Sigmoid colon (tissue), 3 donors: ENCODE data around the gene ATOX1.

Source experiments
- POLR2A ChIP-seq, 2 donors: fragments of 450-650 bp; IDR thresholded peaks; one replicate each; pipeline ENCODE4 v1.6.1; 2016; ENCODE audit warnings: antibody characterized with exemption in 2 of 2, mild to moderate bottlenecking in 2 of 2, moderate library complexity in 2 of 2
- TF ChIP-seq, protein P1 (sequence below), 4 experiments: fragments of 450-650 bp in 3 of 4; fragments of 200-600 bp in 1 of 4; IDR thresholded peaks; one replicate each; pipeline ENCODE4 v1.5.1; 2016 to 2019; ENCODE audit warnings: antibody characterized with exemption in 4 of 4, mild to moderate bottlenecking in 3 of 4, moderate library complexity in 2 of 4

DNA sequence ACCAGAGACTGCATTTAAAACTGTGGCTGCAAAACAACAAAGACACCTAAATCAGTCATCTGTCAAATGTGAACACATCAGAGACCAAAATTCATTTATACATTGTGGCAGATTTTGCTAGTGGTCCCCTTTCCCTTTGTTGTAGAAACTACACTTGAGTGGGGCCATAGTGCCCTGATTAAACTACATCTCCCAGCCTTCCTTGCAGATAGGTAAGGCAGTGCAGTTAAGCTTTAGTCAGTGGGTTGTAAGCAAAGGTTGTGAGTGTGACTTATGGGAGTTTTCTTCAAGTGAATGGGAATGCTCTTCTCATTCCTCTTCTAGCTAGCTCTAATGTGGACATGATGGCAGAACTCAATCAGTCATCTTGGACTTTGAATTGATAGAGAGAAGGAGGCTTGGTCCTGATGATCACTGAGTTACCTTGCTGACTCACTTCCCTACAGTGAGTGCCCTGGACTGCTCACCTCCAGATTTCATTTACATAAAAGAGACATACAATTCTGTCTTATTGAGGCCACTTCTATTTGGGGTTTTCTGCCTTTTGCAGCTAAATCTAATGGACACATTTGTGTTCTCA, 36.5 kb downstream of the ATOX1 start:
- TF ChIP-seq, protein P1, sequence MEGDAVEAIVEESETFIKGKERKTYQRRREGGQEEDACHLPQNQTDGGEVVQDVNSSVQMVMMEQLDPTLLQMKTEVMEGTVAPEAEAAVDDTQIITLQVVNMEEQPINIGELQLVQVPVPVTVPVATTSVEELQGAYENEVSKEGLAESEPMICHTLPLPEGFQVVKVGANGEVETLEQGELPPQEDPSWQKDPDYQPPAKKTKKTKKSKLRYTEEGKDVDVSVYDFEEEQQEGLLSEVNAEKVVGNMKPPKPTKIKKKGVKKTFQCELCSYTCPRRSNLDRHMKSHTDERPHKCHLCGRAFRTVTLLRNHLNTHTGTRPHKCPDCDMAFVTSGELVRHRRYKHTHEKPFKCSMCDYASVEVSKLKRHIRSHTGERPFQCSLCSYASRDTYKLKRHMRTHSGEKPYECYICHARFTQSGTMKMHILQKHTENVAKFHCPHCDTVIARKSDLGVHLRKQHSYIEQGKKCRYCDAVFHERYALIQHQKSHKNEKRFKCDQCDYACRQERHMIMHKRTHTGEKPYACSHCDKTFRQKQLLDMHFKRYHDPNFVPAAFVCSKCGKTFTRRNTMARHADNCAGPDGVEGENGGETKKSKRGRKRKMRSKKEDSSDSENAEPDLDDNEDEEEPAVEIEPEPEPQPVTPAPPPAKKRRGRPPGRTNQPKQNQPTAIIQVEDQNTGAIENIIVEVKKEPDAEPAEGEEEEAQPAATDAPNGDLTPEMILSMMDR (IDR thresholded peaks at IDR 0.05) = no peak
- TF ChIP-seq POLR2A (IDR thresholded peaks at IDR 0.05) = no peak
